Measurements from ENCODE around the gene ZNF750.

DNA sequence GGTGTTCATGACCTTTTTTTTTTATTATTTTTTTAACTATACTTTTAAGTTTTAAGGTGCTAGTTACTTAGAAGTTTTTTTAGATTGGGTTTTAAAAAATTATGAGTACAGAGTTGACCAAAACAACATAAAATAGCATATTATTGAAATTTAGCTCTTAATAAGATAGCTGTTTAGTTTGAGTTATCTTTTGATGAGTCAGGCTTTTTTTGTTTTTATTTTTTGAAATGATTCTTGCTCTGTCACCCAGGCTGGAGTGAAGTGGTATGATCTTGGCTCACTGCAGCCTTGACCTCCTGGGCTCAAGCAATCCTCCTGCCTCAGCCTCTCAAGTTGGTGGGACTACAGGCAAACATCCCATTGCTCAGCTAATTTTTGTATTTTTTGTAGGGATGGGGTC lies 13.6 kb downstream of the ZNF750 start:
- TF ChIP-seq, protein P1, sequence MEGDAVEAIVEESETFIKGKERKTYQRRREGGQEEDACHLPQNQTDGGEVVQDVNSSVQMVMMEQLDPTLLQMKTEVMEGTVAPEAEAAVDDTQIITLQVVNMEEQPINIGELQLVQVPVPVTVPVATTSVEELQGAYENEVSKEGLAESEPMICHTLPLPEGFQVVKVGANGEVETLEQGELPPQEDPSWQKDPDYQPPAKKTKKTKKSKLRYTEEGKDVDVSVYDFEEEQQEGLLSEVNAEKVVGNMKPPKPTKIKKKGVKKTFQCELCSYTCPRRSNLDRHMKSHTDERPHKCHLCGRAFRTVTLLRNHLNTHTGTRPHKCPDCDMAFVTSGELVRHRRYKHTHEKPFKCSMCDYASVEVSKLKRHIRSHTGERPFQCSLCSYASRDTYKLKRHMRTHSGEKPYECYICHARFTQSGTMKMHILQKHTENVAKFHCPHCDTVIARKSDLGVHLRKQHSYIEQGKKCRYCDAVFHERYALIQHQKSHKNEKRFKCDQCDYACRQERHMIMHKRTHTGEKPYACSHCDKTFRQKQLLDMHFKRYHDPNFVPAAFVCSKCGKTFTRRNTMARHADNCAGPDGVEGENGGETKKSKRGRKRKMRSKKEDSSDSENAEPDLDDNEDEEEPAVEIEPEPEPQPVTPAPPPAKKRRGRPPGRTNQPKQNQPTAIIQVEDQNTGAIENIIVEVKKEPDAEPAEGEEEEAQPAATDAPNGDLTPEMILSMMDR (IDR thresholded peaks at IDR 0.05; ENCODE audit: low read length): no peak
- TF ChIP-seq EZH2 (IDR thresholded peaks at IDR 0.05; ENCODE audit: borderline replicate concordance, low read length): no peak

Data from OCI-LY1 (cell line).